Stimulated activated CD8-positive, alpha-beta memory T cell treated with anti-CD3 and anti-CD28 coated beads, Interleukin-15, amount 100 ng/mL, for 48 hours (primary cell): ENCODE results near the gene ZNF75A.

Source experiments
- DNase-seq, 2 donors: peaks; one replicate each; pipeline ENCODE4 v3.0.0-alpha.2; 2020; ENCODE audit warnings: low read depth in 2 of 2

ZNF75A gene

GRCh38 chr16:3289998-3290673, 15.2 kb upstream of the ZNF75A start:
- DNase-seq: no peak

GRCh38 chr16:3292604-3293003, 12.7 kb upstream of the ZNF75A start:
- DNase-seq: no peak

DNA sequence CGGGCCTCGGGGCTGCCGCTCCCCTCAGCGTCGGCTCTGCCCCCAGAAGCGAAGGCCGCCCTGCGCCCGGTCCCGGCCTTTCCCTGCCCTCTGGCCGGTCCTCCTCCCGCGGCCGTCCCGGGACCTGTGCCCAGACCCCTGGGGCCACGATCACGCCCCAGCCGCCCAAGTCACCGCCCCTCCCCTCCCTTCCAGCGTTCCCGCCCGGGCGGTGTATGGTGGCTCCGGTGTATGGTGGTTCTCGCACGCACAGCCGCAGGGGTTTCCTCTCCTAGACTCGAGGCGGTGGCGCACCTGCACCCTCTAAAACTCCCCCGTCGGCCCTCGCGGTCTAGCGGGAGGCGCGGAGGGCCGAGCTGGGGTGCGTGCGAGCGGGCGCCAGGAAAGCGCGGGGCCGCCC, 10.1 kb upstream of the ZNF75A start:
- no peak for DNase-seq

GRCh38 chr16:3295783-3296182, 9.5 kb upstream of the ZNF75A start:
- DNase-seq: no peak

DNA sequence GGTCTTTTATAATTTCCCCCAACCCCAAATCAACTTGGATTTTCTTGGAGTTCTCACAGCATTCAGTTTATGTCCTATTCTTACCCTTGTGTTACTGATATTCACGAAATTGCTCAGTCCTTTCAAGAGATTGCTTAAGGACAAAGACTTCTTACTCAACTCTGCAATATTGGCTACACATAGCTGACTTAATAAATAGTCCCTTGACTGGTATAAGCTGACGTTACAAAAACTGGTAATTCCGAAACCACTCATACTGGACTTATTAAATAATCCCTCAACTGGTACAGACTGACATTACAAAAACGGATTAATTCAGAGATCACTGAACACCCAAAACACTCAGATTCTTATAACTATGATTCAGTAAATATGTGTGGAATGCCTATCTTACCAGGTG, 927 bp upstream of the ZNF75A start:
- DNase-seq: no peak

DNA sequence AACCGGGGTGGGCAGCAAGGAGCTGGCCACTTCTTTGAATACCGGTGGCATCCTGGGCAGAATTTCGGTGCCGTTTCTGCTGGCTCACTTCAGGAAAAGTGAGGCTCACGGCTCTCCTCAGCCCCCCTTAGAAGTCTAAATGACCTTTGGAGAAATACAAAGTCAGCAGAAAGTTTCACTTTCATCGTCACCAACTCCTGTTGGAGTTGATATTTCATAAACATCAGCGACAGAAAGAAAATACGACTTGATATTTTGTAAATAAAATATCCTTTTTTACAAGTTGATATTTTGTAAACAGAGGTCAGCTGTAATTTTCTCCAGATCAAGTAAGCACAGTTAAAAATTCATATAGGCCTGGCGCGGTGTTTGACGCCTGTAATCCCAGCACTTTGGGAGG, 781 bp downstream of the ZNF75A start:
- DNase-seq: no peak

DNA sequence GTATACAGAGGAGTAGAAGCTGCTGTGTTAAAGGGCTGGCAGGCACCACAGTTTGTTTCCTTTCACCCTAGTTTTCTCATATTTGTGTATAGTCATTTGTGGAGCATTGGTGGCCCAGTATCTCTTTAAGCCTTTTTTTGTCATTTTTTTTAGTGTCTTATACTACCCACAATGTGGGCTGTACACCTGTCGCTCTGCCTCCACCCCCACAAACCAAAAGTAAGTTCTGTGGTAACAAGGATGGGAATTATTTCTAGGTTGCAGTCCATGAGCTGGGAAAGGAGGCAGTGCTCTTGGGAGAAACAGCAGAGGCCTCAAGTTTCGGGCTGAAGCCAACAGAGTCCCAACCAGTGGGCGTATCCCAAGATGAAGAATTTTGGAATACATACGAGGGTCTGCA, 6.2 kb downstream of the ZNF75A start:
- DNase-seq: no peak

DNA sequence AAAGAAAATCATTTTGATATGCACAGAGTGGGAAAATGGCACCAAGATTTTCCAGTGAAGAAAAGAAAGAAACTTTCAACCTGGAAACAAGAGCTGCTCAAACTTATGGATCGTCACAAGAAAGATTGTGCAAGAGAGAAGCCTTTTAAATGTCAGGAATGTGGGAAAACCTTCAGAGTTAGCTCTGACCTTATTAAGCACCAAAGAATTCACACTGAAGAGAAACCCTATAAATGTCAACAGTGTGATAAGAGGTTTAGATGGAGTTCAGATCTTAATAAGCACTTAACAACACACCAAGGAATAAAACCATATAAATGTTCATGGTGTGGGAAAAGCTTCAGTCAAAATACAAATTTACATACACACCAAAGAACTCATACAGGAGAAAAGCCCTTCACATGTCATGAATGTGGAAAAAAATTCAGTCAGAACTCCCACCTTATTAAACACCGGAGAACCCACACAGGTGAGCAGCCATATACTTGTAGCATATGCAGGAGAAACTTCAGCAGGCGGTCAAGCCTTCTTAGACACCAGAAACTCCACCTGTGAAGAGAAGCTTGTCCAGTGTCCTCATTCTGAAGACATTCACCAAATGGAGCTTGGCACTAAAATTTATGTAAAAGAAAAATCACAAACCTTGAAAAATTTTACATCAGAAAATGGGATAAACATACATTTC, 12.2 kb downstream of the ZNF75A start:
- DNase-seq: no peak

DNA sequence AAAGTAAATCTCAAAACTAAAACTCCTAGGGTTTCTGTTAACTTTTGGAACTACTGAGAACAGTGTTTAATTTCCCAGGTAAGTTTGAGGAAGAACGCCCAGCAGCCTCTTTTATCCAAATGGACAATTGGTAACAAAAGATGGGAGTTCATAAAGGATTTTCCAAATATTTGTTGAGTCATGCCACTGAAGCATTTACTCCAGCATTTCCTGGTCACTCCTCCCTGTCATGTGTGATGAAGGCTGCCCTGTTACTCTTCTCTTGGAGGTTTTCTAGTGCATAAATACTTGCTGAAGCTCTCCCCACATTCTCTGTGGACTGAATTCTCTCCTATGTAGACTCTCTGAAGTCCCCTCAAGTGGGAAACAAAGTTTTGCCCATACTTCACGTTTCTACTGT, 16.5 kb downstream of the ZNF75A start:
- no peak for DNase-seq

DNA sequence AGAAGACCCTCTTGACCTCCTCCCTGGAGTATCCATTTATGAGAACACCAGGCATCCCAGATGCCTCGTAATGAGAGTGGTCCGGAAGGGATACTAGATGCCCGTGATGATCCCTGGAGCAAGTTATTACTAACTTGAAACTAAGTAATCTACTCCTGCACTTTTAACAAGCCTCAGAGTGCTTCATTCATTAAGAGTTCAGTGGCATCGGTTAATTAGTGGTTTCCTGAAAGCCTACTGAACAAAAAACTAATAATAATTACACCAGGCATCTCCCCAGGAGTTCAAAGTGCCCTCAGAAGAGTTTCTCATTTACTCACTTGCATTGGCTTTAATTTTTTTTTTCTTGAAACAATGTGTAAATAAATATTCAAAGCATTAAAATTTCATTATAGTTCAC, 22.2 kb downstream of the ZNF75A start:
- no peak for DNase-seq

DNA sequence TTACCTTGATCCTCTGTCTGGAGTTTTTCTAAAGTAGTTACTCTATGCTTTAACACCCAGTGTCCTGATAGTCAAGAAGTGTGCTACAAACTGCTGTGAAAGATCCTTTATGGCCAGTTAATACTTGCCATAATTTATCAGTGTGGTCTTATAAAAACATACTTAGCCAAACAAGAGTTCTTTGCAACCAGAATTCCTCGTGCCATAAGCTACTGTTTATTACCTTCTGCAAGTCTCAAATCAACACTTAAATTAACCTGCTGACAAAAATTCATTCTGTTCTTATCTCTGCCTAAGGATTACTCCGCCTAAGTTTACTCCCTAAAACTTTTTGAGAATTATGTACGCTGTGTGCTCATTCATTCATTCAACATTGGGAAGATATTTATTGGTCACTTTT, 22.8 kb downstream of the ZNF75A start:
- no peak for DNase-seq

- no peak for DNase-seq
Measured at GRCh38 chr16:3328643-3329042, 23.3 kb downstream of the ZNF75A start.

GRCh38 chr16:3346041-3346440, 40.7 kb downstream of the ZNF75A start:
- DNase-seq: no peak

- DNase-seq: no peak
Measured at GRCh38 chr16:3347586-3347985, 42.3 kb downstream of the ZNF75A start.

DNA sequence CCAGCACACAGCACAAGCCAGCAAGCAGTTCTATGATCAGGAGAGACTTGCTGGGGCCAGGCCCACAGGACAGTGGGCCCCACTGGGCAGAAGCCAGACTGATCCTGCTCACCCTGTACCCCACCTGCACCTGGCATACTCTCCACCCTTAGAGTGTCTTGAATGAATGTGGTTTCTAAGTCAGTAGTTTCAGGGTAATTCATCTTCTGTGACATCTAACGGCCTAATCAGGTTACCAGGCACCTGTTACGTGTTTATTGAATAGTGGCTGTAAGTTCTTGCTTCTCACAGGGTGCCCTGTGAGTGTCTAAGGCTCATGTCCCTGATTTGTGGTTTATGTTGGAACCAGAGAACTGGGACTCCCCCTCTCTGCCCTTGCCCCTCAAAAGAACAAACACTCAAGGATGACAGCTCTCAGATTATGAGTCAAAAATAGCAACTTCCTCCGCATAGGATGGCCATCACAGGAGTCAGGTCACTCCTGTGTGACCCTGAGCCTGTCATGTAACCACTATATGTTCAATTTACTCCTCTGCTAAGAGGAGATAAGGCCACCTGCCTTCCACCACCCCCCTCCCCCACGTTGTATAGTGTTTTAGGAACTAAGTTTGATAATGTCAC, 43.4 kb downstream of the ZNF75A start:
- DNase-seq: no peak

DNA sequence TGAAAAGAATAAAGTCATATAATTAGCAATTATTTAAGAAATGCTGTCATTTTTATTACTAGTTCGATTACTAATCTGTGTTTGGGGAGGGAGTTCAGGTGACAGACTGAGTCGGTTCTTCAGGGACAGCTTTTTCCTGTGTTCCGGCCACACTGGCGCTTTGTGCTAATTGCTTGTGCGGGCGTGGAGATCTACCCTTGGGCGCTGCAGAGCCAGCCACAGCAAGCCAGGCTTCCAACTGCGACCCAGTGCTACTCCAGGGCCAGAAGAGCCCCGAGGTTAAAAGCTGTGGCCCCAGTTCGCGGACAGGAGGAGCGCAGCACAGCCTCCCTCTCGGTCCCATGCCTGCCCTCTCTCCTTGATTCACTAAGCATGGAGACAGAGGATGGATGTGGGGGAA, 43.9 kb downstream of the ZNF75A start:
- DNase-seq: no peak

- DNase-seq: no peak
Measured at GRCh38 chr16:3355589-3355988, 50.3 kb downstream of the ZNF75A start, which contains the start of gene OR2C1. TSS of gene OR2C1 (plus strand) at chr16:3355889. CDS start at chr16:3355941, 52 bp downstream.

DNA sequence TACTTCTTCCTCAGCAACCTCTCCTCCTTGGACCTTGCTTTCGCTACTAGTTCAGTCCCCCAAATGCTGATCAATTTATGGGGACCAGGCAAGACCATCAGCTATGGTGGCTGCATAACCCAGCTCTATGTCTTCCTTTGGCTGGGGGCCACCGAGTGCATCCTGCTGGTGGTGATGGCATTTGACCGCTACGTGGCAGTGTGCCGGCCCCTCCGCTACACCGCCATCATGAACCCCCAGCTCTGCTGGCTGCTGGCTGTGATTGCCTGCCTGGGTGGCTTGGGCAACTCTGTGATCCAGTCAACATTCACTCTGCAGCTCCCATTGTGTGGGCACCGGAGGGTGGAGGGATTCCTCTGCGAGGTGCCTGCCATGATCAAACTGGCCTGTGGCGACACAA, 50.8 kb downstream of the ZNF75A start:
- no peak for DNase-seq

DNA sequence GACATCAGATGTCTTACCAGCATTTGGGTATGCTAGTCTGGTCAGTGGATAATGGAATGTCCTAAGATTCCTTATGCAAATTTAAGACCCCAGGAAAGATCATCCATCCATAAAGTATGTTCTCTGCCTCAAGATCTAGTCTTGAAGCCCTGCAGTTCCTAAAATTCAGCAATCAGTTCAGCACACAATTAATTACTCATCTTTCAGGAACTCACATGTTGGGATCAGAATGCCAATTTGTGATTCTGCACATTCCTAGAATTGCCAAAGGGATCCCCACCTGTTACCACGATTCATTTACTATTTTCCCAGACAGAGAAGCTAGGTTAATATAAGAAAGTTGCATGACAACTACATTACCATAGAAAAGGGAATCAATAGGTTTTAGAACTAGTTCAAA, 53.6 kb downstream of the ZNF75A start:
- no peak for DNase-seq

DNA sequence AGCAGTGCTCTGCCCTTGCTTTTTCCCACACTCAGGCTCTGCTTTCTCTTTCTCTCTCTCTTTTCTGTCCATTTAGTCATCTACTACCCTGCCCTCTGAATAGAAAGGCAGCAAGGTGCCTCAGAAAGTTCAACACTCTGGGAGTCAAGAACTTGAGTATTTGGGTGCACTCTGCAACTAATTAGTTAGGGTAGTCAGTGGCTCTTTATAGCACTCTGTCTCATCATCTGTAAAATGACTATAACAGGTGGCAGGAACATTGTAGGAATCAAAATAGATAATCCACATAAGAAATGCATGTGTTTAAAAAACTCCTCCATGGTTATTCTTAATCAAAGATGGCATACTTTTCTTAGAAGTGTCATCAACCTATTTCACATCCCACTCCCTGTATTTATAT, 57.6 kb downstream of the ZNF75A start:
- no peak for DNase-seq

DNA sequence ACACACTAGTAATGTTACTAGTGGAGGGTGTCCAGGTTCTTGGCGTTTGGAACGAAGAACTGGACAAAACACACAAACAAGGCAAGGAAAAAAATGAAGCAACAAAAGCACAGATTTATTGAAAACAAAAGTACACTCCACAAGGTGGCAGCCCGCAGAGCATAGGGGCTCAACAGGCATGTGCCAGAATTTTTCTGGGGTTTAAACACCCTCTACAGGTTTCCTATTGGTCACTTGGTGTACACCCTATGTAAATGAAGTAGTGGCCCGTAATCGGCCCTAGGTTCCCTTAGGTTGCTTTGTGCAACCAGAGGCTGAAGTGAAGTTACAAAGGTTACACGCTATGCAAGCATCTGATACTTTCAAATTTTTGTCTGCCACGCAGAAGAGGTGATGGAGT, 58.5 kb downstream of the ZNF75A start:
- DNase-seq: no peak

GRCh38 chr16:3364774-3365427, 59.6 kb downstream of the ZNF75A start:
- peak; percentile 81 to 84 for DNase-seq
